SKM-1 treated with dmso at 0.1 percent for 144 hours (cell line): ENCODE results near the gene STAG2.
A peak's percentile ranks its signal among the peaks of the same experiment; 100 is the strongest.
"Not testable (repeated sequence)": the region's sequence is repeated elsewhere in the genome, so short reads cannot be mapped to it uniquely, and the experiment has no call there.

Experiments used
- DNase-seq: peaks from one replicate; lab custom pipeline; 2025; ENCODE audit not compliant: unreplicated experiment; lab: John Stamatoyannopoulos, UW

Gene STAG2

GRCh38 chrX:123961268-123962005 lies at the start of gene STAG2:
Gene STAG2 (plus strand): TSS chrX:123961706. CDS start chrX:124022628, 60,922 bp downstream.
- DNase-seq: peak; percentile 50

GRCh38 chrX:123917069-123917468 lies 44.4 kb upstream of the STAG2 start:
- DNase-seq: no peak

GRCh38 chrX:123918106-123918721 lies 43.3 kb upstream of the STAG2 start:
- DNase-seq: no peak

- no peak for DNase-seq
Measured at GRCh38 chrX:123920105-123920785, 41.3 kb upstream of the STAG2 start.

- no peak for DNase-seq
Measured at GRCh38 chrX:123923211-123923610, 38.3 kb upstream of the STAG2 start.

GRCh38 chrX:123924186-123924585 lies 37.3 kb upstream of the STAG2 start:
- no peak for DNase-seq

GRCh38 chrX:123927845-123928244 lies 33.7 kb upstream of the STAG2 start:
- no peak for DNase-seq

- not testable (repeated sequence) for DNase-seq
Measured at GRCh38 chrX:123932055-123932454, 29.5 kb upstream of the STAG2 start.

- DNase-seq: no peak
Measured at GRCh38 chrX:123943074-123943473, 18.4 kb upstream of the STAG2 start.

GRCh38 chrX:123943488-123943887 lies 18.0 kb upstream of the STAG2 start:
- no peak for DNase-seq

GRCh38 chrX:123949846-123950245 lies 11.7 kb upstream of the STAG2 start:
- no peak for DNase-seq

- DNase-seq: no peak
Measured at GRCh38 chrX:123959281-123960063, 2.0 kb upstream of the STAG2 start.

- DNase-seq: no peak
Measured at GRCh38 chrX:123960956-123961267, 594 bp upstream of the STAG2 start.

GRCh38 chrX:123962006-123962467 lies 531 bp downstream of the STAG2 start:
- DNase-seq: peak; percentile 10

GRCh38 chrX:123962794-123963373 lies 1.4 kb downstream of the STAG2 start:
- peak; percentile 84 for DNase-seq

GRCh38 chrX:123964156-123964834 lies 2.8 kb downstream of the STAG2 start:
- DNase-seq: peak; percentile 43

- no peak for DNase-seq
Measured at GRCh38 chrX:123965712-123966111, 4.2 kb downstream of the STAG2 start.

- DNase-seq: no peak
Measured at GRCh38 chrX:123967497-123967896, 6.0 kb downstream of the STAG2 start.

GRCh38 chrX:123968383-123969050 lies 7.0 kb downstream of the STAG2 start:
- no peak for DNase-seq

- no peak for DNase-seq
Measured at GRCh38 chrX:123971982-123972381, 10.5 kb downstream of the STAG2 start.
